PFSK-1 (cell line): ENCODE measurements around the gene CYP26A1.

ENCODE experiments used
- REST ChIP-seq, 2 experiments: IDR thresholded peaks; 2 replicates each; pipeline versions ENCODE4 v1.6.1 to v1.8.0; 2011 to 2012; ENCODE audit warnings: low read depth in 2 of 2, low read length in 2 of 2, control low read depth in 1 of 2, inconsistent platforms in 1 of 2, mild to moderate bottlenecking in 1 of 2, moderate library complexity in 1 of 2; ENCODE audit not compliant: insufficient read depth in 1 of 2
- SIN3A ChIP-seq: IDR thresholded peaks from 2 replicates; pipeline ENCODE4 v1.6.1; 2012; ENCODE audit warnings: mild to moderate bottlenecking, low read length, moderate library complexity, borderline replicate concordance; ENCODE audit not compliant: insufficient read depth

- TF ChIP-seq REST (IDR thresholded peaks at IDR 0.05; ENCODE audit: insufficient read depth in 1 of 2, low read depth in 2 of 2, low read length in 2 of 2) (no peak), SIN3A (no peak)
These were observed 47.6 kb upstream of the CYP26A1 start for GRCh38 chr10:93026072-93026471.
